Renal pelvis (tissue), 4 donors: ENCODE results near the gene DYSF. TPM values are rescaled to one million over a fixed set of nuclear protein-coding genes. Genes with fewer than 3 reads are reported as not detected.

Experiments used
- DNase-seq: peaks from one replicate; pipeline ENCODE4 v3.0.0-alpha.2; 2013
- polyA plus RNA-seq, 3 donors: library from polyadenylated mRNA; unstranded; fragments of 120-200 nt; gene quantifications; one replicate each; pipeline ENCODE4 v1.2.1, GENCODE V29; 2013; ENCODE audit not compliant: insufficient read length in 3 of 3

Gene DYSF
- polyA plus RNA-seq, 3 donors = 15.3 to 21.3 (median 17.3) TPM

GRCh38 chr2:71613403-71613952 lies 160.1 kb downstream of the DYSF start:
- no peak for DNase-seq

GRCh38 chr2:71613953-71614925 lies 160.9 kb downstream of the DYSF start:
- DNase-seq = no peak

- DNase-seq = peak; percentile 28
Observed at GRCh38 chr2:71614976-71615766, 161.8 kb downstream of the DYSF start.

GRCh38 chr2:71615767-71616730 lies 162.7 kb downstream of the DYSF start:
- no peak for DNase-seq

GRCh38 chr2:71617266-71617665 lies 163.9 kb downstream of the DYSF start:
- DNase-seq = no peak

GRCh38 chr2:71618327-71619113 lies 165.2 kb downstream of the DYSF start:
- no peak for DNase-seq

- DNase-seq = no peak
Observed at GRCh38 chr2:71619230-71619741, 165.9 kb downstream of the DYSF start.

GRCh38 chr2:71620116-71620515 lies 166.8 kb downstream of the DYSF start:
- DNase-seq = no peak

- DNase-seq = no peak
Observed at GRCh38 chr2:71620851-71621251, 167.5 kb downstream of the DYSF start.

- no peak for DNase-seq
Observed at GRCh38 chr2:71629273-71629672, 175.9 kb downstream of the DYSF start.

- no peak for DNase-seq
Observed at GRCh38 chr2:71629771-71630453, 176.6 kb downstream of the DYSF start.

- no peak for DNase-seq
Observed at GRCh38 chr2:71630454-71631328, 177.3 kb downstream of the DYSF start.

GRCh38 chr2:71631411-71631931 lies 178.1 kb downstream of the DYSF start:
- DNase-seq = no peak

GRCh38 chr2:71633086-71633485 lies 179.7 kb downstream of the DYSF start:
- DNase-seq = no peak

GRCh38 chr2:71634567-71634966 lies 181.2 kb downstream of the DYSF start:
- no peak for DNase-seq

GRCh38 chr2:71635798-71636197 lies 182.4 kb downstream of the DYSF start:
- DNase-seq = no peak

GRCh38 chr2:71637168-71637567 lies 183.8 kb downstream of the DYSF start:
- no peak for DNase-seq

- DNase-seq = no peak
Observed at GRCh38 chr2:71637736-71638135, 184.4 kb downstream of the DYSF start.
